Measurements from ENCODE around the gene FLII.

DNA sequence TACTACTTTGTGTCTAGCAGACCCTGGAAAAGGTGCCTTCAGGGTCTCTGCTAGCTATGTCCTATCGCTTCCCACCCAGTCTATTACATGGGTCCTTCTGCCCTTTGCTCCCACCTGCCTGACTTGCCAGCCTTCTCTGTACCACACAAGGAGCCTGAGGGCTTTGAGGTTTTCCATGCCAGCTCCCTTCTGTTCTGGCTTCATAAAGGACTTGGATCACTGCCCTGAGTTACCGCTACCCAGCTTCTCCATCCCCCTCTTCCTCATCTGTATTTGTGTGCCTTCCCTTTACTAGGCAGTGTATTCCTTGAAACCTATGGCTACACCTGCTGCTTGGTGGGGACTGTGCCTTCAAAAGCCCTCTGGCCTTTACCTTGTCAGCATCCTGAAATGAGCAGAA, 52.7 kb downstream of the FLII start:
- TF ChIP-seq EP300 (IDR thresholded peaks at IDR 0.05; ENCODE audit: borderline replicate concordance in 1 of 2, low read depth in 1 of 2, low read length in 1 of 2) (no peak), CTCF (IDR thresholded peaks at IDR 0.05) (no peak), TAF1 (IDR thresholded peaks at IDR 0.05; ENCODE audit: borderline replicate concordance, low read depth, low read length) (no peak), JUND (IDR thresholded peaks at IDR 0.05) (no peak), POLR2AphosphoS5 (IDR thresholded peaks at IDR 0.05; ENCODE audit: low read depth, low read length) (no peak), SMC3 (IDR thresholded peaks at IDR 0.05; ENCODE audit: low read depth, low read length) (no peak), RXRA (IDR thresholded peaks at IDR 0.05; ENCODE audit: borderline replicate concordance, low read depth) (no peak)

Measured in SK-N-SH (cell line).